Neuronal stem cell (in vitro differentiated cells): ENCODE measurements around the gene ATG4A.

Experiments
- DNase-seq: peaks from one replicate; pipeline ENCODE4 v3.0.0-alpha.2; 2013; ENCODE audit warnings: low spot score
- H2AFZ ChIP-seq: one replicate; pipeline ENCODE4 v1.6.1; 2013; ENCODE audit warnings: mild to moderate bottlenecking, low read length, inconsistent platforms
- H2AK5ac ChIP-seq: 2 replicates; pipeline ENCODE4 v1.6.1; 2013; ENCODE audit warnings: low read depth, mild to moderate bottlenecking, inconsistent platforms, low read length, moderate library complexity, mixed read lengths
- H2BK120ac ChIP-seq: 2 replicates; pipeline ENCODE4 v1.6.1; 2013; ENCODE audit warnings: low read depth, mild to moderate bottlenecking, inconsistent platforms, low read length, moderate library complexity, mixed read lengths
- H2BK12ac ChIP-seq: one replicate; pipeline ENCODE4 v1.6.1; 2013; ENCODE audit warnings: low read length, inconsistent platforms
- H2BK15ac ChIP-seq: 2 replicates; pipeline ENCODE4 v1.6.1; 2013; ENCODE audit warnings: mild to moderate bottlenecking, low read length, inconsistent platforms, mixed read lengths
- H2BK5ac ChIP-seq: one replicate; pipeline ENCODE4 v1.6.1; 2013; ENCODE audit warnings: inconsistent platforms, mild to moderate bottlenecking, low read length, moderate library complexity
- H3K14ac ChIP-seq: one replicate; pipeline ENCODE4 v1.6.1; 2013; ENCODE audit warnings: low read length, inconsistent platforms
- H3K18ac ChIP-seq: 2 replicates; pipeline ENCODE4 v1.6.1; 2013; ENCODE audit warnings: low read length, inconsistent platforms
- H3K23ac ChIP-seq: 2 replicates; pipeline ENCODE4 v1.6.1; 2013; ENCODE audit warnings: low read depth, mild to moderate bottlenecking, mixed read lengths, low read length, inconsistent platforms; ENCODE audit not compliant: poor library complexity
- H3K27ac ChIP-seq: replicated peaks from 3 replicates; pipeline ENCODE4 v1.5.1; 2013; ENCODE audit warnings: low read length, inconsistent platforms
- H3K27me3 ChIP-seq, 3 experiments: 2 replicates each; pipeline ENCODE4 v1.6.1; 2013; ENCODE audit warnings: low read length in 3 of 3, mild to moderate bottlenecking in 2 of 3, inconsistent platforms in 1 of 3, low read depth in 1 of 3, mixed read lengths in 1 of 3, moderate library complexity in 1 of 3; ENCODE audit not compliant: control insufficient read depth in 3 of 3, insufficient read depth in 3 of 3
- H3K36me3 ChIP-seq, 2 donors: replicated peaks in 1 of 2; 2 replicates each; pipeline ENCODE4 v1.6.1; 2013; ENCODE audit warnings: low read length in 2 of 2; ENCODE audit not compliant: control insufficient read depth in 2 of 2, insufficient read depth in 2 of 2
- H3K4ac ChIP-seq: 2 replicates; pipeline ENCODE4 v1.6.1; 2013; ENCODE audit warnings: inconsistent platforms, mild to moderate bottlenecking, low read length, moderate library complexity
- H3K4me1 ChIP-seq, 2 donors: 1 replicate in 1 of 2; 2 replicates in 1 of 2; pipeline ENCODE4 v1.6.1; 2013; ENCODE audit warnings: low read length in 2 of 2, low read depth in 1 of 2; ENCODE audit not compliant: control insufficient read depth in 2 of 2, insufficient read depth in 1 of 2
- H3K4me2 ChIP-seq: one replicate; pipeline ENCODE4 v1.6.1; 2013; ENCODE audit warnings: mild to moderate bottlenecking, low read length, inconsistent platforms; ENCODE audit not compliant: insufficient read depth, poor library complexity, severe bottlenecking
- H3K4me3 ChIP-seq, 2 donors: 2 replicates each; pipeline ENCODE4 v1.5.1; 2013; ENCODE audit warnings: low read length in 2 of 2, mild to moderate bottlenecking in 2 of 2, inconsistent platforms in 1 of 2, moderate library complexity in 1 of 2
- H3K79me1 ChIP-seq: one replicate; pipeline ENCODE4 v1.6.1; 2013; ENCODE audit warnings: low read depth, mild to moderate bottlenecking, inconsistent platforms, low read length, moderate library complexity
- H3K9ac ChIP-seq: one replicate; pipeline ENCODE4 v1.6.1; 2013; ENCODE audit warnings: mild to moderate bottlenecking, low read depth, low read length, inconsistent platforms; ENCODE audit not compliant: poor library complexity
- H3K9me3 ChIP-seq, 2 donors: replicated peaks in 1 of 2; 2 replicates each; pipeline versions ENCODE3 to v1.6.1; 2013; ENCODE audit warnings: low read length in 2 of 2, mild to moderate bottlenecking in 2 of 2, inconsistent platforms in 1 of 2, low read depth in 1 of 2, mixed read lengths in 1 of 2, moderate library complexity in 1 of 2; ENCODE audit not compliant: control insufficient read depth in 2 of 2, insufficient read depth in 1 of 2
- H4K8ac ChIP-seq: one replicate; pipeline ENCODE4 v1.6.1; 2013; ENCODE audit warnings: low read depth, mild to moderate bottlenecking, inconsistent platforms, low read length, moderate library complexity
- H4K91ac ChIP-seq: one replicate; pipeline ENCODE4 v1.6.1; 2013; ENCODE audit warnings: low read length, low read depth, mild to moderate bottlenecking, inconsistent platforms; ENCODE audit not compliant: poor library complexity
- WGBS, 2 donors: extraction: QIAGEN DNeasy Blood & Tissue Kit; methylation state at CpG; one replicate each; pipeline ENCODE4 v1.1.7; 2013; ENCODE audit warnings: missing lambda C conversion rate in 2 of 2, mixed read lengths in 1 of 2; ENCODE audit not compliant: insufficient read length in 2 of 2, insufficient replicate concordance in 1 of 2; ENCODE audit errors: extremely low coverage in 2 of 2; 5-methylcytosine and 5-hydroxymethylcytosine counted together

The ATG4A gene

DNA sequence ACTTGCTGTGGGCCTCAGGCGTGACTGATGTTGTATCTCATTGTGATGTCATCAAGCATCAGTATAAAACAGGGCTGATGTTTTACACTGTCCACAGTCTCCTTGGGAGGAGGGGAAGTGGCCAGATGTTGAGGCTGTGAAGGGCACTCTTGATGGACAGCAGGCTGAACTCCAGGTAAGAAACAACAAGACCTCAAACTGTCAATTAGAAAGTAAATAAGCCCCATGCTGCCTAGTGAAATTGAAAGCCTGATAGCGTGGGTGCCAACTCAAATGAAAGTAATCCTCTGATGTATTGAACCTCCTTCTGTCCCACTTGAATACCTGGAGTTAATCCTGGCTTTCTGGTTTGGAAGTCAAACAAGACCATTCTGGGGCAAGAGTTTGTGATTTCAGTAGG lies 27.0 kb upstream of the ATG4A start:
- no peak overlapping the region for H3K4ac ChIP-seq
- WGBS, 2 donors, result no CpG with 5 or more reads among the region's 2 CpGs
- no peak overlapping the region for H3K4me3 ChIP-seq
- H3K36me3 ChIP-seq, result no peaks in the 10 kb centered on the region
- no peaks in the 10 kb centered on the region for H3K79me1 ChIP-seq
- H4K91ac ChIP-seq, result no peak overlapping the region
- no peak overlapping the region for H3K9ac ChIP-seq
- H3K27ac ChIP-seq, result no peak overlapping the region
- H3K23ac ChIP-seq, result no peak overlapping the region
- H2BK120ac ChIP-seq, result no peak overlapping the region
- no peak overlapping the region for H3K14ac ChIP-seq
- H3K4me1 ChIP-seq, result no peaks in the 10 kb centered on the region
- H4K8ac ChIP-seq, result no peak overlapping the region
- H3K9me3 ChIP-seq, result no peaks in the 10 kb centered on the region
- H3K4me2 ChIP-seq, result no peak overlapping the region
- no peak overlapping the region for H3K18ac ChIP-seq
- no peak overlapping the region for H2BK15ac ChIP-seq
- no peak overlapping the region for H2BK12ac ChIP-seq
- H2AFZ ChIP-seq, result no peak overlapping the region
- no peak for DNase-seq
- no peak overlapping the region for H2BK5ac ChIP-seq
- peaks cover 0 to 34% (median 0%) of the 10 kb centered on the region in 3 experiments for H3K27me3 ChIP-seq
- no peak overlapping the region for H2AK5ac ChIP-seq

DNA sequence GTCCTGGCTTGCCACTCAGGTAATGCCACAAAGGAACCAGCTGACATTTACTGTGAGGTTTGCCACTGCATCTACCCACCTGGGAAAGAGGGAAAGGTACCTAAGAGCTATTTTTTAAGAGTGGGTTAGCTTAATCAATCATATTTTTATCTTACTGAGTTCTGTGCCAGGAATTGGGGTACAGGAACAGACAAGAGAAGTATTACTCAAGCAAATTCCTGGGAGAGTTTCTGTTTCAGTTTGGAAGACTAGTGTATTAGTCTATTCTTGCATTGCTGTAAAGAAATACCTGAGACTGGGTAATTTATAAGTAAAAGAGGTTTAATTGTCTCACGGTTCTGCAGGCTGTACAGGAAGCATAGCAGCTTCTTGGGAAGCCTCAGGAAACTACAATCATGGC lies 23.5 kb upstream of the ATG4A start:
- H3K79me1 ChIP-seq, result no peaks in the 10 kb centered on the region
- no CpG with 5 or more reads among the region's 1 CpG for WGBS, 2 donors
- H3K4me1 ChIP-seq, result no peaks in the 10 kb centered on the region
- H3K27me3 ChIP-seq, result peaks cover 0 to 26% (median 0%) of the 10 kb centered on the region in 3 experiments
- DNase-seq, result no peak
- no peak overlapping the region for H2BK15ac ChIP-seq
- H3K36me3 ChIP-seq, result no peaks in the 10 kb centered on the region
- no peak overlapping the region for H2AFZ ChIP-seq
- no peak overlapping the region for H3K4me2 ChIP-seq
- H3K23ac ChIP-seq, result no peak overlapping the region
- no peak overlapping the region for H2BK12ac ChIP-seq
- no peak overlapping the region for H4K91ac ChIP-seq
- H3K4ac ChIP-seq, result no peak overlapping the region
- H2BK5ac ChIP-seq, result no peak overlapping the region
- no peaks in the 10 kb centered on the region for H3K9me3 ChIP-seq
- no peak overlapping the region for H3K27ac ChIP-seq
- H2BK120ac ChIP-seq, result no peak overlapping the region
- no peak overlapping the region for H3K14ac ChIP-seq
- no peak overlapping the region for H2AK5ac ChIP-seq
- no peak overlapping the region for H3K4me3 ChIP-seq
- H3K18ac ChIP-seq, result no peak overlapping the region
- no peak overlapping the region for H4K8ac ChIP-seq
- no peak overlapping the region for H3K9ac ChIP-seq

DNA sequence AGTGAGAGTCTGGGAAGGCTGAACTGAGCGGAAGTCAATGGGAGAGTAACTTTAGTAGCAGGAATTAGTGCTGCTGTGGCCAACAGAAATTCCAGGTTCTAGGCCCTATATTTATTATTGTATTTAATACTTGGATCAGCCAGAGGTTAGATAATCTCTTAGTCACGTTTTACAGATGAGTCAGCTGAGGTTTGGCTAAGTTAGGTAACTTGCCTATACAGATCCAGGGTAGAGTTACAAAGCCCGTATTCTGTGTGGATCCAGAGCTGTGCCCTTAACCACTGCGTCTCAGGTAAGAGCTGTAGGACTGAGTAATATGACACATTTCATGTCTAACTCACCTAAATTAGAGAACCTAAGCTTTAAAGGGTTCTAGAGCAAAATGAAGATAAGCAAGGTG lies 20.7 kb upstream of the ATG4A start:
- H3K79me1 ChIP-seq, result no peaks in the 10 kb centered on the region
- no peak overlapping the region for H3K27ac ChIP-seq
- H2AFZ ChIP-seq, result no peak overlapping the region
- no peak overlapping the region for H3K4me3 ChIP-seq
- H2BK15ac ChIP-seq, result no peak overlapping the region
- no peak overlapping the region for H2BK12ac ChIP-seq
- no peak for DNase-seq
- no peak overlapping the region for H2BK120ac ChIP-seq
- H4K8ac ChIP-seq, result no peak overlapping the region
- no peak overlapping the region for H2BK5ac ChIP-seq
- WGBS, 2 donors, result no CpG with 5 or more reads among the region's 4 CpGs
- no peak overlapping the region for H3K4ac ChIP-seq
- H4K91ac ChIP-seq, result no peak overlapping the region
- H2AK5ac ChIP-seq, result no peak overlapping the region
- no peaks in the 10 kb centered on the region for H3K36me3 ChIP-seq
- no peak overlapping the region for H3K9ac ChIP-seq
- H3K9me3 ChIP-seq, result no peaks in the 10 kb centered on the region
- H3K23ac ChIP-seq, result no peak overlapping the region
- H3K27me3 ChIP-seq, result peaks cover 0 to 40% (median 0%) of the 10 kb centered on the region in 3 experiments
- H3K4me1 ChIP-seq, result no peaks in the 10 kb centered on the region
- H3K14ac ChIP-seq, result no peak overlapping the region
- no peak overlapping the region for H3K4me2 ChIP-seq
- no peak overlapping the region for H3K18ac ChIP-seq

DNA sequence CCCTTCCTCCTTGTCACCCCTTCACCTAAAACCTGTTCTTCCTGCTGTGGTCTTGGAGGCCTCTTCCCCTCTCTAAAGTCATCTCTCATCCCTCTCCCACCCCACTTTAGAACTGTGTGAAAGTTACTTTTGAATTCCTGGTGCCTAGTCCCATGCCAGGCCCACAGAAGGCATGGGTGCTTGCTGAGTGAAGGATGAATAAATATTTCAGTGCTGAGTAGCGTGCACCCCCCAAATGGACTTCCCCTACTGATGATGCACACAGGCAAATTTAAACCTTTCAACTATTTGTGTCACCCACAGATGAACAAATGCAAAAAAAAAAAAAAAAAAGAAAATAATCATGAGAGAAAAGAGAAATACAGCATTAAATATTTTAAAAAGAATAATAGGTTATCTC lies 20.0 kb upstream of the ATG4A start:
- H3K36me3 ChIP-seq, result no peaks in the 10 kb centered on the region
- H2AFZ ChIP-seq, result no peak overlapping the region
- no peak overlapping the region for H3K27ac ChIP-seq
- no peaks in the 10 kb centered on the region for H3K4me1 ChIP-seq
- no CpG with 5 or more reads among the region's 1 CpG for WGBS, 2 donors
- no peak overlapping the region for H3K9ac ChIP-seq
- H4K8ac ChIP-seq, result no peak overlapping the region
- H3K4ac ChIP-seq, result no peak overlapping the region
- no peak overlapping the region for H3K18ac ChIP-seq
- H3K9me3 ChIP-seq, result no peaks in the 10 kb centered on the region
- no peak overlapping the region for H3K4me3 ChIP-seq
- no peak overlapping the region for H3K14ac ChIP-seq
- H3K4me2 ChIP-seq, result no peak overlapping the region
- no peak overlapping the region for H2BK15ac ChIP-seq
- peaks cover 0 to 42% (median 0%) of the 10 kb centered on the region in 3 experiments for H3K27me3 ChIP-seq
- H2BK12ac ChIP-seq, result no peak overlapping the region
- no peak overlapping the region for H2BK5ac ChIP-seq
- no peak overlapping the region for H4K91ac ChIP-seq
- H2BK120ac ChIP-seq, result no peak overlapping the region
- no peak overlapping the region for H2AK5ac ChIP-seq
- no peak for DNase-seq
- no peaks in the 10 kb centered on the region for H3K79me1 ChIP-seq
- H3K23ac ChIP-seq, result no peak overlapping the region
